Measurements from ENCODE around the gene RFX2. TPM values are rescaled to one million over a fixed set of nuclear protein-coding genes. Genes with fewer than 3 reads are reported as not detected.
"Not testable (repeated sequence)": the region's sequence is repeated elsewhere in the genome, so short reads cannot be mapped to it uniquely, and the experiment has no call there.

RFX2 gene
- total and polyA plus RNA-seq, 4 donors = 6.5 to 26.1 (median 14.6) TPM

GRCh38 chr19:5988517-5989387 is 121.5 kb downstream of the RFX2 start:
- Histone ChIP-seq H3K4me3 (ENCODE audit: low read length in 2 of 2) (no peak overlapping the region), H3K4me1 (ENCODE audit: control insufficient read depth in 1 of 2, insufficient read depth in 2 of 2, low read length in 2 of 2) (peaks cover 0 to 3% of the 10 kb centered on the region in 2 donors), H3K9me3 (ENCODE audit: control insufficient read depth, low read length) (no peaks in the 10 kb centered on the region), H3K36me3 (ENCODE audit: control insufficient read depth in 1 of 2, insufficient read depth in 2 of 2, low read length in 1 of 2) (no peaks in the 10 kb centered on the region), H3K27me3 (ENCODE audit: control insufficient read depth in 1 of 2, insufficient read depth in 2 of 2, low read length in 1 of 2) (no peaks in the 10 kb centered on the region), H3K27ac (ENCODE audit: low read depth in 1 of 2, low read length in 2 of 2) (no peak overlapping the region)
- intact Hi-C loops (cut with DNase I) = loop anchor here in 1 of 2 donors (5.0 kb wide), 2 partner anchors 59 to 139 kb away; no protein-coding TSS in a partner anchor
- ATAC-seq (ENCODE audit: low FRiP score) (no peak), DNase-seq (no peak)
- WGBS, 2 donors = 68 to 74% methylated on average over 8 of the region's 8 CpGs

GRCh38 chr19:5987077-5987818 is 123.1 kb downstream of the RFX2 start:
- Histone ChIP-seq H3K27ac (ENCODE audit: low read depth in 1 of 2, low read length in 2 of 2) (no peak overlapping the region), H3K27me3 (ENCODE audit: control insufficient read depth in 1 of 2, insufficient read depth in 2 of 2, low read length in 1 of 2) (no peaks in the 10 kb centered on the region), H3K9me3 (ENCODE audit: control insufficient read depth, low read length) (no peaks in the 10 kb centered on the region), H3K4me3 (ENCODE audit: low read length in 2 of 2) (peak overlapping the region; percentile 0 to 8), H3K4me1 (ENCODE audit: control insufficient read depth in 1 of 2, insufficient read depth in 2 of 2, low read length in 2 of 2) (peaks cover 0 to 3% of the 10 kb centered on the region in 2 donors), H3K36me3 (ENCODE audit: control insufficient read depth in 1 of 2, insufficient read depth in 2 of 2, low read length in 1 of 2) (no peaks in the 10 kb centered on the region)
- DNase-seq (peak; percentile 85 to 86), ATAC-seq (ENCODE audit: low FRiP score) (peak; percentile 79)
- intact Hi-C loops (cut with DNase I) = loop anchor here in 1 of 2 donors (5.0 kb wide), 2 partner anchors 60 to 140 kb away; no protein-coding TSS in a partner anchor
- WGBS, 2 donors = 13 to 14% methylated on average over 17 of the region's 17 CpGs

DNA sequence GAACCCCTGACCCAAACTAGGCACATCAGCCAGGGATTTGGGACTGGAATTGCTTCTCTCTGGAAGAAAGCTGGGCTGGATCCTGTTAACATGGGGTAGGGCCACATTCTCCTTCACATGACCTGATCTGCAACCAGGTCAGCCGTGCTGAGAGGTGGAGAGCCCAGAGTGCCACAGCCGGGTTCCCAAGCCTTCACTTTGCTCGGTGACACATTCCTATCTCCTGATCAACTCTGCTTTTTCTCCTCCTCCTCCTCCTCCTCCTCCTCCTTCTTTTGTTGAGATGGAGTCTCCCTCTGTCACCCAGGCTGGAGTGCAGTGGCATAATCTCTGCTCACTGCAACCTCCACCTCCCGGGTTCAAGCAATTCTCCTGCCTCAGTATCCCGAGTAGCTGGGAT is 124.5 kb downstream of the RFX2 start:
- H3K36me3 ChIP-seq (ENCODE audit: control insufficient read depth in 1 of 2, insufficient read depth in 2 of 2, low read length in 1 of 2); H3K4me3 ChIP-seq (ENCODE audit: low read length in 2 of 2); H3K4me1 ChIP-seq (ENCODE audit: control insufficient read depth in 1 of 2, insufficient read depth in 2 of 2, low read length in 2 of 2); H3K27me3 ChIP-seq (ENCODE audit: control insufficient read depth in 1 of 2, insufficient read depth in 2 of 2, low read length in 1 of 2); ATAC-seq (ENCODE audit: low FRiP score); H3K9me3 ChIP-seq (ENCODE audit: control insufficient read depth, low read length); DNase-seq: not testable (repeated sequence)
- peak overlapping the region in 1 of 2 donors; percentile 92 for H3K27ac ChIP-seq (ENCODE audit: low read depth in 1 of 2, low read length in 2 of 2)
- intact Hi-C loops (cut with DNase I) = loop anchor here in 1 of 2 donors (5.0 kb wide), 2 partner anchors 61 to 141 kb away; no protein-coding TSS in a partner anchor
- 75 to 79% methylated on average over 5 of the region's 5 CpGs for WGBS, 2 donors

DNA sequence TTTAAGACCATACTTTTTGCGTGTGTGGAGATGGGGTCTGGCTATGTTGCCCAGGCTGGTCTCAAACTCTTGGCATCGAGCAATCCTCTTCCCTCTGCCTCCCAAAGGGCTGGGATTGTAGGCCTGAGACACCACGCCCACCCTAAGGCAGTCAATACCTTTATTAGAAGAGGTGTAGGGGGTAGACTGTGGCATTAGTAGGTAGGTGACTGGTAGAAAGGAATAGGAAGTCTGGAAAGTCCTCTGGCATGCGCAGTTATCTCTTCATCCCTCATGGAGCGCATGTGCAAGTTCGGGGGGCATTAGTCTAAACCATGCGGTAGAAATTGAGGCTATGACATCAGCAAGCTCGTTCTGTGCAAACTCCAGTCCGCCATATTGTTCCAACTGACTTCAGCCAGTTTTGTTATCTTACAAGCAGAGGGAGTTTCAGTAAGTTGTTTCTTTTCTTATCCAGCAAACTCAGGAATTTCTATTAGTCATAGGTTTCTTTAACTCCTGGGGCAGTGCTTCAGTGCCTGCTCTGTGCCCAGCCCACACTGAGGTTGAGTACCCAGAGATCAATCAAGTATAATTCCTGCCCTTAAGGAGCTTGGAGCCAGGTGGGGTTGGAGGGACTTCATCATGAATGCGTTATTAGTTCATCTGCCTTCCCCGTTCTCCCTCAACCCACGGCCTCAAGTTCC is 125.1 kb downstream of the RFX2 start:
- no peak overlapping the region for H3K4me3 ChIP-seq (ENCODE audit: low read length in 2 of 2)
- no peak for DNase-seq
- 49 to 52% methylated on average over 12 of the region's 12 CpGs for WGBS, 2 donors
- peaks cover 0 to 3% of the 10 kb centered on the region in 2 donors for H3K4me1 ChIP-seq (ENCODE audit: control insufficient read depth in 1 of 2, insufficient read depth in 2 of 2, low read length in 2 of 2)
- H3K27me3 ChIP-seq (ENCODE audit: control insufficient read depth in 1 of 2, insufficient read depth in 2 of 2, low read length in 1 of 2) = no peaks in the 10 kb centered on the region
- no peaks in the 10 kb centered on the region for H3K9me3 ChIP-seq (ENCODE audit: control insufficient read depth, low read length)
- no peaks in the 10 kb centered on the region for H3K36me3 ChIP-seq (ENCODE audit: control insufficient read depth in 1 of 2, insufficient read depth in 2 of 2, low read length in 1 of 2)
- ATAC-seq (ENCODE audit: low FRiP score) = peak; percentile 40
- peak overlapping the region; percentile 90 to 95 for H3K27ac ChIP-seq (ENCODE audit: low read depth in 1 of 2, low read length in 2 of 2)
- intact Hi-C loops (cut with DNase I) = loop anchor here in 1 of 2 donors (5.0 kb wide), 2 partner anchors 62 to 142 kb away; no protein-coding TSS in a partner anchor

- H3K4me1 ChIP-seq (ENCODE audit: control insufficient read depth in 1 of 2, insufficient read depth in 2 of 2, low read length in 2 of 2) = peaks cover 0 to 3% of the 10 kb centered on the region in 2 donors
- H3K9me3 ChIP-seq (ENCODE audit: control insufficient read depth, low read length) = no peaks in the 10 kb centered on the region
- DNase-seq = no peak
- no peaks in the 10 kb centered on the region for H3K27me3 ChIP-seq (ENCODE audit: control insufficient read depth in 1 of 2, insufficient read depth in 2 of 2, low read length in 1 of 2)
- intact Hi-C loops (cut with DNase I) = no loop called here
- H3K27ac ChIP-seq (ENCODE audit: low read depth in 1 of 2, low read length in 2 of 2) = peak overlapping the region; percentile 90 to 95
- H3K4me3 ChIP-seq (ENCODE audit: low read length in 2 of 2) = no peak overlapping the region
- no peaks in the 10 kb centered on the region for H3K36me3 ChIP-seq (ENCODE audit: control insufficient read depth in 1 of 2, insufficient read depth in 2 of 2, low read length in 1 of 2)
- no peak for ATAC-seq (ENCODE audit: low FRiP score)
- WGBS, 2 donors = 82 to 90% methylated on average over 4 of the region's 4 CpGs
These were observed 125.7 kb downstream of the RFX2 start for GRCh38 chr19:5984600-5984999.

GRCh38 chr19:5983367-5983955 is 126.8 kb downstream of the RFX2 start:
- 76 to 78% methylated on average over 14 of the region's 14 CpGs for WGBS, 2 donors
- Histone ChIP-seq H3K36me3 (ENCODE audit: control insufficient read depth in 1 of 2, insufficient read depth in 2 of 2, low read length in 1 of 2) (no peaks in the 10 kb centered on the region), H3K9me3 (ENCODE audit: control insufficient read depth, low read length) (no peaks in the 10 kb centered on the region), H3K27me3 (ENCODE audit: control insufficient read depth in 1 of 2, insufficient read depth in 2 of 2, low read length in 1 of 2) (no peaks in the 10 kb centered on the region), H3K4me3 (ENCODE audit: low read length in 2 of 2) (no peak overlapping the region), H3K4me1 (ENCODE audit: control insufficient read depth in 1 of 2, insufficient read depth in 2 of 2, low read length in 2 of 2) (peaks cover 0 to 3% of the 10 kb centered on the region in 2 donors), H3K27ac (ENCODE audit: low read depth in 1 of 2, low read length in 2 of 2) (no peak overlapping the region)
- intact Hi-C loops (cut with DNase I) = no loop called here
- no peak for DNase-seq
- ATAC-seq (ENCODE audit: low FRiP score) = no peak

DNA sequence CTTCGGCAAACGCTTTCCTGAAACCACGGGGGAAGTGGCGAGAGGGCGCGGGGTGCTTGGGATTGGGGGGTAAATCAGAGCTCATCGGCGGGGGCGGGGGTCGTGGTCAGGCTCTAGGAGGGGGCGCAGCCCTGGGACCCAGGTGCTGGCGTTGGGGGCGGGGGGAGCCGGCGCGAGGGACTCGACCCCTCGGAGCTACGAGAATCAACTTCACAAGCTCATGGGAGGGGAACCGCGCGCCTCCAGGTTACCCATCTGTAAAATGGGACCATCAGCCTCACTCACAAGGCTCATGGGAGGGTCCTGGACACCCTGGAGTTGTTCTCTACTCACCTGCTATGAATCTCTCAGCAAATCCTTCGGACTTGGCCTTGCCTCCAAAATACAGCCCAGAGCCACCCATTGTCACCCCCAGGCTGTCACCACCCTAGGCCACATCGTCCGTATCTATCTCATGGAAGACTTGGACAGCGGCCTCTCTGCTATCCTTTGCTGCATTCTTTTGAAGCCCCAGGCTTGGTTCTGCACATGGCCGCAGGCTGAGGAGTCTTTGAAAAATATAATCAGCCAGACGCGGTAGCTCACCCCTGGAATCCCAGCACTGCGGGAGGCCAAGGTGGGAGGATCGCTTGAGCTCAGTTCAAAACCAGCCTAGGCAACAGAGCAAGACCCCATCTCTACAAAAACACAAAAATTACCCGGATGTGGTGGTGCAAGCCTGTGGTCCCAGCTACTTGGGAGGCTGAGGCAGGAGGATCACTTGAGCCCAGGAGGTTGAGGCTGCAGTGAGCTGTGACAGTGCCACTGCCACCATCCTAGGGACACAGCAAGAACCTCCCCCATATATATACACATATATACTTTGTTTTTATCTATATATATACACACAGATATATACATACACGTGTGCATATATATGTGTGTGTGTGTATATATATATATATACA is 131.4 kb downstream of the RFX2 start:
- Histone ChIP-seq H3K9me3 (ENCODE audit: control insufficient read depth, low read length) (no peaks in the 10 kb centered on the region), H3K27ac (ENCODE audit: low read depth in 1 of 2, low read length in 2 of 2) (peak overlapping the region in 1 of 2 donors; percentile 60), H3K27me3 (ENCODE audit: control insufficient read depth in 1 of 2, insufficient read depth in 2 of 2, low read length in 1 of 2) (no peaks in the 10 kb centered on the region), H3K4me3 (ENCODE audit: low read length in 2 of 2) (peak overlapping the region; percentile 29 to 38), H3K4me1 (ENCODE audit: control insufficient read depth in 1 of 2, insufficient read depth in 2 of 2, low read length in 2 of 2) (peaks cover 0 to 2% of the 10 kb centered on the region in 2 donors), H3K36me3 (ENCODE audit: control insufficient read depth in 1 of 2, insufficient read depth in 2 of 2, low read length in 1 of 2) (no peaks in the 10 kb centered on the region)
- ATAC-seq (ENCODE audit: low FRiP score) = peak; percentile 4
- 39 to 45% methylated on average over 33 of the region's 33 CpGs for WGBS, 2 donors
- intact Hi-C loops (cut with DNase I) = no loop called here
- DNase-seq = no peak

Data from aorta (tissue), 5 donors.